Fibroblast of lung (primary cell): Measurements from ENCODE around the gene CCDC169. TPM values are rescaled to one million over a fixed set of nuclear protein-coding genes. Genes with fewer than 3 reads are reported as not detected.

Experiments used
- DNase-seq, 2 donors: peaks; one replicate each; pipeline versions ENCODE4 v3.0.0 to v3.0.0-alpha.2; 2010; ENCODE audit warnings: low read depth in 2 of 2
- H2AFZ ChIP-seq: 2 replicates; pipeline ENCODE4 v1.5.1; 2012; ENCODE audit warnings: low read length, control low read depth, inconsistent platforms
- H3K27ac ChIP-seq: 2 replicates; pipeline ENCODE4 v1.5.1; 2011; ENCODE audit warnings: low read length, control low read depth; ENCODE audit not compliant: insufficient read depth
- H3K27me3 ChIP-seq: 2 replicates; pipeline ENCODE4 v1.5.1; 2011; ENCODE audit warnings: mild to moderate bottlenecking, low read length; ENCODE audit not compliant: control insufficient read depth, insufficient read depth
- H3K36me3 ChIP-seq: 2 replicates; pipeline ENCODE4 v1.5.1; 2011; ENCODE audit warnings: low read length; ENCODE audit not compliant: control insufficient read depth, insufficient read depth
- H3K4me1 ChIP-seq: 2 replicates; pipeline ENCODE4 v1.5.1; 2011; ENCODE audit warnings: low read length; ENCODE audit not compliant: control insufficient read depth, insufficient read depth; ENCODE audit errors: extremely low read depth
- H3K4me2 ChIP-seq: 2 replicates; pipeline ENCODE4 v1.5.1; 2011; ENCODE audit warnings: low read length, control low read depth; ENCODE audit not compliant: insufficient read depth; ENCODE audit errors: extremely low read depth
- H3K4me3 ChIP-seq, 4 experiments: fragments of 200-600 bp in 1 of 4; sonication (generic) in 1 of 4; replicated peaks in 1 of 4; 2 replicates each; pipeline ENCODE4 v1.5.1; 2011 to 2016; ENCODE audit warnings: low read length in 4 of 4, low read depth in 3 of 4, mild to moderate bottlenecking in 3 of 4, control low read depth in 2 of 4, inconsistent platforms in 1 of 4, mixed read lengths in 1 of 4; ENCODE audit not compliant: insufficient read depth in 1 of 4; ENCODE audit errors: control extremely low read depth in 1 of 4
- H3K79me2 ChIP-seq: 2 replicates; pipeline ENCODE4 v1.5.1; 2012; ENCODE audit warnings: mild to moderate bottlenecking, low read length, inconsistent platforms; ENCODE audit not compliant: control insufficient read depth, insufficient read depth
- H3K9ac ChIP-seq: 2 replicates; pipeline ENCODE4 v1.5.1; 2011; ENCODE audit warnings: mild to moderate bottlenecking, low read length, control low read depth; ENCODE audit not compliant: insufficient read depth
- H3K9me3 ChIP-seq: 2 replicates; pipeline ENCODE4 v1.5.1; 2012; ENCODE audit warnings: low read depth, low read length; ENCODE audit not compliant: control insufficient read depth, insufficient read depth
- H4K20me1 ChIP-seq: 2 replicates; pipeline ENCODE4 v1.5.1; 2011; ENCODE audit warnings: low read length; ENCODE audit not compliant: control insufficient read depth, insufficient read depth; ENCODE audit errors: extremely low read depth
- EZH2 ChIP-seq: IDR thresholded peaks from 2 replicates; pipeline ENCODE4 v1.5.1; 2012; ENCODE audit warnings: low read length, control low read depth, mild to moderate bottlenecking; ENCODE audit errors: missing control alignments
- polyA plus RNA-seq, 2 donors: library from polyadenylated mRNA; depleted of rRNA in 1 of 2; stranded (reverse) in 1 of 2; unstranded in 1 of 2; fragments of >200 nt; gene quantifications; 2 replicates each; pipeline ENCODE4 v1.2.1, GENCODE V29; 2011 to 2012; ENCODE audit warnings: missing spikeins in 1 of 2
- total RNA-seq: library from RNA; depleted of rRNA; stranded (reverse); fragments of >200 nt; gene quantifications from 2 replicates; pipeline ENCODE4 v1.2.1, GENCODE V29; 2014
- TF ChIP-seq, protein P1 (sequence below), 2 donors: IDR thresholded peaks in 1 of 2; conservative IDR thresholded peaks in 1 of 2; 1 replicate in 1 of 2; 2 replicates in 1 of 2; pipeline ENCODE4 v1.5.1; 2011 to 2012; ENCODE audit warnings: low read length in 2 of 2, control low read depth in 1 of 2, inconsistent platforms in 1 of 2, low read depth in 1 of 2, mild to moderate bottlenecking in 1 of 2

CCDC169 gene
- total and polyA plus RNA-seq, 2 donors (not counting 1 experiment from before 2014, with no cell fraction given), result 2.9 to 7.1 TPM

DNA sequence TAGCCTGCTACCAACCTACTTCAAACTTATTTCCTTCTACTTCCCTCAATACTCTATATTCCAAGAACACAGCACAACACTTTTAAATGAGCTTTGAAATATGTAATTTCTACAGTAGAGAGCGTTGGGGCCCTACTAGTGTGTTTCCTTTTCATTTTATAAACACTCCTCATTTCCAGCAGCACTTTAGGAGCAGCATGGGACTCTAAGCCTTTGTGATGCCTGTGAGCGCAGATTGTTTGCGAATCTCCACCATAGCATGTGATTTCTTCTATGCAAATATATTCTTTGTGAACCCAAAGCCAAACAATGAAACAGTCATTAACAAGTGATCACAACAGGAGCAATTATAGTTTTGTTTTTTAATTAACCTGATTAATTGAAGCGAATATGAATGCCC lies 86.9 kb downstream of the CCDC169 start:
- H3K4me2 ChIP-seq, result no peak overlapping the region
- no peaks in the 10 kb centered on the region for H3K27me3 ChIP-seq
- no peaks in the 10 kb centered on the region for H3K9me3 ChIP-seq
- H3K9ac ChIP-seq, result no peak overlapping the region
- H3K4me1 ChIP-seq, result no peaks in the 10 kb centered on the region
- TF ChIP-seq, protein P1, sequence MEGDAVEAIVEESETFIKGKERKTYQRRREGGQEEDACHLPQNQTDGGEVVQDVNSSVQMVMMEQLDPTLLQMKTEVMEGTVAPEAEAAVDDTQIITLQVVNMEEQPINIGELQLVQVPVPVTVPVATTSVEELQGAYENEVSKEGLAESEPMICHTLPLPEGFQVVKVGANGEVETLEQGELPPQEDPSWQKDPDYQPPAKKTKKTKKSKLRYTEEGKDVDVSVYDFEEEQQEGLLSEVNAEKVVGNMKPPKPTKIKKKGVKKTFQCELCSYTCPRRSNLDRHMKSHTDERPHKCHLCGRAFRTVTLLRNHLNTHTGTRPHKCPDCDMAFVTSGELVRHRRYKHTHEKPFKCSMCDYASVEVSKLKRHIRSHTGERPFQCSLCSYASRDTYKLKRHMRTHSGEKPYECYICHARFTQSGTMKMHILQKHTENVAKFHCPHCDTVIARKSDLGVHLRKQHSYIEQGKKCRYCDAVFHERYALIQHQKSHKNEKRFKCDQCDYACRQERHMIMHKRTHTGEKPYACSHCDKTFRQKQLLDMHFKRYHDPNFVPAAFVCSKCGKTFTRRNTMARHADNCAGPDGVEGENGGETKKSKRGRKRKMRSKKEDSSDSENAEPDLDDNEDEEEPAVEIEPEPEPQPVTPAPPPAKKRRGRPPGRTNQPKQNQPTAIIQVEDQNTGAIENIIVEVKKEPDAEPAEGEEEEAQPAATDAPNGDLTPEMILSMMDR (conservative IDR thresholded peaks at IDR 0.05 in 1 of 2, IDR thresholded peaks at IDR 0.05 in 1 of 2; ENCODE audit: low read depth in 1 of 2, low read length in 2 of 2), result no peak
- TF ChIP-seq EZH2, result no peak
- H4K20me1 ChIP-seq, result no peaks in the 10 kb centered on the region
- no peaks in the 10 kb centered on the region for H3K36me3 ChIP-seq
- no peaks in the 10 kb centered on the region for H3K79me2 ChIP-seq
- no peak overlapping the region for H2AFZ ChIP-seq
- H3K4me3 ChIP-seq, result no peak overlapping the region
- no peak for DNase-seq
- no peak overlapping the region for H3K27ac ChIP-seq

DNA sequence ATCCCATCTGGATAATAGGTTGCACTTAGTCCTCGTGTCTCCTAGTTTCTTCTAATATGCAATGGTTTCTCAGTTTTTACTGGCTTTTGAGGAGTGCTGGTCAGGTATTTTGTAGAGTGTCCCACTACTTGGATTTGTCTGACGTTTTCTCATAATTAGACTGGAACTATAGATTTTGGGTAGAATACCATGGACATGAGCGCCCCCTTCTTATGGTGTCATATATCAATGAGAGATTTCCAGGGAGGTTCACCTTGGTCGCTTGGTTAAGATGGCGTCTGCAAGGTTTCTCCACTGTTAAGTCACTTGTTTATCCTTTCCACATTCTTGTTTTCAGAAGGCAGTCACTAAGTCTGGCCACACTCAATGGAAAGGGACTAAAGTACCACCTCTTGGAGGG lies 89.9 kb downstream of the CCDC169 start:
- H3K36me3 ChIP-seq, result no peaks in the 10 kb centered on the region
- H3K4me3 ChIP-seq, result no peak overlapping the region
- H3K4me2 ChIP-seq, result no peak overlapping the region
- TF ChIP-seq EZH2, result no peak
- TF ChIP-seq, protein P1 (conservative IDR thresholded peaks at IDR 0.05 in 1 of 2, IDR thresholded peaks at IDR 0.05 in 1 of 2; ENCODE audit: low read depth in 1 of 2, low read length in 2 of 2), result no peak
- H3K27ac ChIP-seq, result no peak overlapping the region
- H2AFZ ChIP-seq, result no peak overlapping the region
- no peaks in the 10 kb centered on the region for H4K20me1 ChIP-seq
- no peaks in the 10 kb centered on the region for H3K27me3 ChIP-seq
- H3K9ac ChIP-seq, result no peak overlapping the region
- no peaks in the 10 kb centered on the region for H3K4me1 ChIP-seq
- no peaks in the 10 kb centered on the region for H3K79me2 ChIP-seq
- DNase-seq, result peak in 1 of 2 donors; percentile 8
- no peaks in the 10 kb centered on the region for H3K9me3 ChIP-seq

DNA sequence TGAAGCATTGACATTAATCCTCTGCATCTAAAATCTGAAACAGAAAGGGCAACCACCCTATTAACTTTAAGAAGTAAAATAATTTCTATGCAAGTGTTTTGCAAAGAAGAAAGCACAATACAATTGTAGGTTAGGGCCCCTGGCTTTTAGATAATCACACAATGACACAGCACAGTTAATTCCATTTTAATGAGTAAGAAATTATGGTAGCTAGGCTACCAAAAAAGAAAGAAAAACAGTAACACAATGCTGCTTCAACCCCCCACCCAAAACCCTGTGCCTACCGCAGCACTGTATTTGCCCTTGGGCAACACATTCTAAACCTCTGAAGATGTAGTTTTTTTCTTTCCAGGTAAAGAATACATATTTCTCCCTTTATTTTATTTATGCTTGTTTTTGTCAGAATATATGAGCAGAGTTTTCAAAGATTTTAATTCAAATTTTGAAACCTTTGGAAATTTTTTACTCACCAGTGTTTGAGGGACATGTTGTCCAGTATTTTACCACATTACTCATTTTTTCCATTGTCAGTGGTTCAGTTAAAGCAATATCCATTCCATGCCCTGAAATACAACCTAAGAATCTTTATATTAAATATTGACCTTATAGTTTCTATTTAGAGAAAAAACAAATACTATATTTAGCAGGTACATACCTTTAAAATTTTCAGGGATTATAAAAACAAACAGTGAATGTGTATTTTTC lies 104.3 kb downstream of the CCDC169 start:
- H4K20me1 ChIP-seq, result no peaks in the 10 kb centered on the region
- H3K4me3 ChIP-seq, result no peak overlapping the region
- H3K27me3 ChIP-seq, result no peaks in the 10 kb centered on the region
- no peaks in the 10 kb centered on the region for H3K9me3 ChIP-seq
- H3K36me3 ChIP-seq, result no peaks in the 10 kb centered on the region
- H3K4me1 ChIP-seq, result no peaks in the 10 kb centered on the region
- no peak overlapping the region for H3K27ac ChIP-seq
- no peak for TF ChIP-seq EZH2
- TF ChIP-seq, protein P1 (conservative IDR thresholded peaks at IDR 0.05 in 1 of 2, IDR thresholded peaks at IDR 0.05 in 1 of 2; ENCODE audit: low read depth in 1 of 2, low read length in 2 of 2), result no peak
- no peak overlapping the region for H3K9ac ChIP-seq
- H3K4me2 ChIP-seq, result no peak overlapping the region
- peak; percentile 16 to 49 for DNase-seq
- H2AFZ ChIP-seq, result no peak overlapping the region
- no peaks in the 10 kb centered on the region for H3K79me2 ChIP-seq
